Calu3 (cell line): Measurements from ENCODE around the gene RAD51B. TPM values are rescaled to one million over a fixed set of nuclear protein-coding genes. Genes with fewer than 3 reads are reported as not detected.

Experiments
- BruUV-seq: library from RNA; stranded (reverse); fragments of 400-500 nt; replicated peaks from 2 replicates; lab custom pipeline; 2021; lab: Mats Ljungman, UMichigan
- CTCF ChIA-PET: fragments of 300-600 bp; sonication (Branson Sonifier 250); formaldehyde crosslinking; loops from one replicate; lab custom pipeline; 2022; ENCODE audit warnings: antibody characterized with exemption; lab: Charles Lee
- DNase-seq: peaks from one replicate; pipeline ENCODE4 v3.0.0; 2022
- H3K27ac Mint-ChIP-seq: one replicate; pipeline ENCODE4 v1.8.0; 2022; ENCODE audit warnings: mixed read lengths; ENCODE audit not compliant: unreplicated experiment
- H3K27me3 Mint-ChIP-seq: one replicate; pipeline ENCODE4 v1.8.0; 2022; ENCODE audit warnings: mixed read lengths; ENCODE audit not compliant: unreplicated experiment
- H3K36me3 Mint-ChIP-seq: one replicate; pipeline ENCODE4 v1.8.0; 2022; ENCODE audit warnings: mild to moderate bottlenecking, moderate library complexity, mixed read lengths; ENCODE audit not compliant: insufficient read depth, unreplicated experiment
- H3K4me1 Mint-ChIP-seq: one replicate; pipeline ENCODE4 v1.8.0; 2022; ENCODE audit warnings: mild to moderate bottlenecking, low read depth, mixed read lengths; ENCODE audit not compliant: unreplicated experiment
- H3K4me3 Mint-ChIP-seq: one replicate; pipeline ENCODE4 v1.8.0; 2022; ENCODE audit warnings: mild to moderate bottlenecking, low read depth, moderate library complexity, mixed read lengths; ENCODE audit not compliant: unreplicated experiment
- H3K9me3 Mint-ChIP-seq: one replicate; pipeline ENCODE4 v1.8.0; 2022; ENCODE audit warnings: low read depth, mixed read lengths; ENCODE audit not compliant: unreplicated experiment
- CTCF ChIP-seq: fragments of 200-600 bp; IDR thresholded peaks from one replicate; pipeline ENCODE4 v1.8.0; 2022; ENCODE audit warnings: antibody characterized with exemption; ENCODE audit not compliant: unreplicated experiment
- intact Hi-C: fragments of 100-400 bp; cut with micrococcal nuclease; formaldehyde crosslinking; loops from one replicate; pipeline ENCODE4 v1.10.0; 2022; ENCODE audit not compliant: unreplicated experiment
- total RNA-seq: library from RNA; stranded (reverse); gene quantifications from 2 replicates; pipeline ENCODE4 v1.2.3, GENCODE V29; 2022

Gene RAD51B
- total RNA-seq, 1 experiment from 2014 or later, result 24.7 TPM

DNA sequence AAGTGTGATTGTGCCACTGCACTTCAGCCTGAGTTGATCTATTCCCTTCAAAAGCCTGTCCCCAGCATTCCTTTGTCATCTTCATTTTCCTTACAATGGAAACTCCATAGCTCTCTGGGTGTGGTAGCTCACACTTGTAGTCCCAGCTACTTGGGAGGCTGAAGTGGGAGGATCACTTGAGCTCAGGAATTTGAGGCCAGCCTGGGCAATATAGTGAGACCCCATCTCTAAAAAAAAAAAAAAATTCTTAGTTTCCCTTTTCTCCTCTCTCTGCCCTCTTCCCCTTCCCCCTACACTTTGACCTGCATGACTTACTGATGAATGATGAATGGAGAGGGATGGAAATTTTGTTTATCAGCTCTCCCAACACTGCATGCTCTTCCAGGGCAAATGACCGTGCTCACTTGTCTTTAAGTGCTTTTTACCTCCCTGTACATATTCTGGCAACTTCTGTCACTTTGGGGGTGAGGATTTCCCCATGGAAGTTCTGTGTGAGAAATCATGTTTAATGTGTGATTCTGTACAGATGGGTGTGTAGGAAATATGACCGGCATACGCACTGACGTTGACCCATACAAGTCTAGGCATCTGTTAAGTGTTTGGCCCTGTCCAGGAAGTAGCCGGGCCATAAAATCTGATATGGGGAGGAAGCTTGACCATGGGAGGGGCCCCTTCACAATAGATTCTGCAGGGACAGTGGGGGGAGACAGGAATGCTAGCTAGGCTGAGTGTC lies 907.9 kb downstream of the RAD51B start:
- Mint-ChIP-seq H3K4me3 (no peak overlapping the region), H3K27ac (no peak overlapping the region), H3K36me3 (no peaks in the 10 kb centered on the region), H3K9me3 (no peaks in the 10 kb centered on the region), H3K27me3 (no peaks in the 10 kb centered on the region), H3K4me1 (no peaks in the 10 kb centered on the region)
- CTCF ChIA-PET, result no interaction called here
- TF ChIP-seq CTCF, result no peak
- no peak for DNase-seq
- intact Hi-C loops, result no loop called here
- no TSS peak for BruUV-seq

DNA sequence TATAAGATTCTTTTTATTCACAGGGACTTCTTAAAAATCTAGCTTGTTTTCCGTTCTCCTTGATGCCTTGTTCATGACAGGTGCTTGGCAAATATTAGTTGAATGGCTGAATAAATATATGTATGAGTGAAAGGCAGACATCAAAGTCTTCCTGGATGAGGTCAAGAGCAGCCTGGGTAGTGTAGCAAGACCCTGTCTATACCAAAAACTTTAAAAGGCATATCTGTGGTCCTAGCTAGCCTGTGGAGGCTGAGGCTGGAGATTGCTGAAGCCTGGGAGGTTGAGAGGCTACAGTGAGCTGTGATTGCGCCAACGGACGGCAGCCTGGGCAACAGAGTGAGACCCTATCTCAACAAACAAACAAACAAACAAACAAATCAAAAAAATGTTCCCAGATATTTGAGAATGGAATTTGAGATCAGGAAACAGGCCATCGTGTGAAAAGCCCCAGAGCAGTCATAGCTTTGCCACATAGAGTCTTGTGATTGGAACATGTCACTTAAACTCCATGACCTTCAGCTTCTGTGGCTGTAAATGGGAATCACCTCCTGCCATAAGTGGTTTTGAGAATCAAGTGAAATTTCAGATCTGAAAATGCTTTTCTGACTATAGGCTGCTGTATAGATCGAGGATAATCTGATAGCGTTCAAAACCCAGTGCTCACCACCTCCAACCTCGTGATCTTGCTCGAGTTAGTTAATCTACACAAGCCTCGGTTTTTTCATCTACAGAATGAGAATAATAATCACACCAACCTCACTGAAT lies 908.9 kb downstream of the RAD51B start:
- H3K9me3 Mint-ChIP-seq, result no peaks in the 10 kb centered on the region
- no peaks in the 10 kb centered on the region for H3K4me1 Mint-ChIP-seq
- no peak for DNase-seq
- H3K36me3 Mint-ChIP-seq, result no peaks in the 10 kb centered on the region
- no peak overlapping the region for H3K4me3 Mint-ChIP-seq
- no TSS peak for BruUV-seq
- H3K27me3 Mint-ChIP-seq, result no peaks in the 10 kb centered on the region
- intact Hi-C loops, result no loop called here
- CTCF ChIA-PET, result interaction anchor here (0.6 kb wide), 1 partner anchor 999 kb away, joined by 4 read pairs; no protein-coding TSS in a partner anchor
- no peak for TF ChIP-seq CTCF
- H3K27ac Mint-ChIP-seq, result no peak overlapping the region

GRCh38 chr14:68729556-68729955 lies 910.0 kb downstream of the RAD51B start:
- no peaks in the 10 kb centered on the region for H3K9me3 Mint-ChIP-seq
- H3K27ac Mint-ChIP-seq, result no peak overlapping the region
- H3K4me3 Mint-ChIP-seq, result no peak overlapping the region
- intact Hi-C loops, result no loop called here
- H3K4me1 Mint-ChIP-seq, result no peaks in the 10 kb centered on the region
- DNase-seq, result no peak
- CTCF ChIA-PET, result no interaction called here
- no peaks in the 10 kb centered on the region for H3K36me3 Mint-ChIP-seq
- no peak for TF ChIP-seq CTCF
- BruUV-seq, result no TSS peak
- no peaks in the 10 kb centered on the region for H3K27me3 Mint-ChIP-seq

- Mint-ChIP-seq H3K36me3 (no peaks in the 10 kb centered on the region), H3K27me3 (no peaks in the 10 kb centered on the region), H3K4me3 (no peak overlapping the region), H3K9me3 (no peaks in the 10 kb centered on the region), H3K4me1 (no peaks in the 10 kb centered on the region), H3K27ac (no peak overlapping the region)
- intact Hi-C loops, result no loop called here
- CTCF ChIA-PET, result no interaction called here
- no TSS peak for BruUV-seq
- no peak for TF ChIP-seq CTCF
- no peak for DNase-seq
These were observed 910.8 kb downstream of the RAD51B start for GRCh38 chr14:68730348-68730747.
